H1 (cell line): ENCODE results near the gene DAPK1. TPM values are rescaled to one million over a fixed set of nuclear protein-coding genes. Genes with fewer than 3 reads are reported as not detected.

ENCODE experiments used
- NANOG ChIP-seq: IDR thresholded peaks from 2 replicates; pipeline ENCODE4 v1.6.1; 2011; ENCODE audit warnings: low read length, low read depth, mild to moderate bottlenecking, inconsistent platforms; ENCODE audit not compliant: insufficient read depth, poor library complexity, severe bottlenecking
- NRF1 ChIP-seq: IDR thresholded peaks from 2 replicates; pipeline ENCODE4 v1.6.1; 2011; ENCODE audit warnings: mild to moderate bottlenecking, low read depth, low read length, improper control_type of control experiment
- RNF2 ChIP-seq: fragments of 200-900, 300-1000 bp; sonication (generic); IDR thresholded peaks from 2 replicates; pipeline ENCODE4 v1.7.1; 2016; ENCODE audit warnings: borderline replicate concordance, low read depth, mild to moderate bottlenecking, antibody characterized with exemption, low read length; ENCODE audit not compliant: poor library complexity, severe bottlenecking; ENCODE audit errors: missing control alignments
- SP1 ChIP-seq: IDR thresholded peaks from 2 replicates; pipeline ENCODE4 v1.6.1; 2011; ENCODE audit warnings: low read depth, low read length
- SP4 ChIP-seq: IDR thresholded peaks from 2 replicates; pipeline ENCODE4 v1.6.1; 2012; ENCODE audit warnings: low read length, inconsistent platforms
- TAF1 ChIP-seq: IDR thresholded peaks from 2 replicates; pipeline ENCODE4 v1.6.1; 2011; ENCODE audit warnings: mild to moderate bottlenecking, low read depth, low read length
- YY1 ChIP-seq: IDR thresholded peaks from 2 replicates; pipeline ENCODE4 v1.6.1; 2011; ENCODE audit warnings: low read depth, mild to moderate bottlenecking, low read length
- polyA plus RNA-seq, 7 experiments: library from polyadenylated mRNA; depleted of rRNA in 3 of 7; stranded (reverse) in 5 of 7; unstranded in 2 of 7; fragments of >200 nt in 5 of 7; fragments of 200-250 nt in 2 of 7; gene quantifications; 1 replicate in 5 of 7; 2 replicates in 1 of 7; 4 replicates in 1 of 7; pipeline versions ENCODE4 v1.2.1 to v1.2.3, GENCODE V29; 2011 to 2013; ENCODE audit warnings: missing spikeins in 2 of 7, mixed read lengths in 2 of 7
- total RNA-seq: library from RNA; stranded (reverse); fragmentation: NEBNext Ultra II Directional; extraction: Animal tissue kit (Norgen Biotek cat#: 25700); gene quantifications from 2 replicates; pipeline ENCODE4 v1.2.1, GENCODE V29; 2021
- TF ChIP-seq, protein P1 (sequence below): fragments of 300-600 bp; sonication (generic); IDR thresholded peaks from 2 replicates; pipeline ENCODE4 v1.7.1; 2012; ENCODE audit warnings: low read length, moderate library complexity, mild to moderate bottlenecking, inconsistent platforms; ENCODE audit not compliant: insufficient replicate concordance
- TF ChIP-seq, protein P2 (sequence below): IDR thresholded peaks from 2 replicates; pipeline ENCODE4 v1.6.1; 2012; ENCODE audit warnings: low read length, inconsistent platforms

DAPK1 gene
- total and polyA plus RNA-seq, 2 of the 8 experiments (the other 6 are each of a cell fraction or from before 2014, with no cell fraction given) = 62.4 to 131 TPM

DNA sequence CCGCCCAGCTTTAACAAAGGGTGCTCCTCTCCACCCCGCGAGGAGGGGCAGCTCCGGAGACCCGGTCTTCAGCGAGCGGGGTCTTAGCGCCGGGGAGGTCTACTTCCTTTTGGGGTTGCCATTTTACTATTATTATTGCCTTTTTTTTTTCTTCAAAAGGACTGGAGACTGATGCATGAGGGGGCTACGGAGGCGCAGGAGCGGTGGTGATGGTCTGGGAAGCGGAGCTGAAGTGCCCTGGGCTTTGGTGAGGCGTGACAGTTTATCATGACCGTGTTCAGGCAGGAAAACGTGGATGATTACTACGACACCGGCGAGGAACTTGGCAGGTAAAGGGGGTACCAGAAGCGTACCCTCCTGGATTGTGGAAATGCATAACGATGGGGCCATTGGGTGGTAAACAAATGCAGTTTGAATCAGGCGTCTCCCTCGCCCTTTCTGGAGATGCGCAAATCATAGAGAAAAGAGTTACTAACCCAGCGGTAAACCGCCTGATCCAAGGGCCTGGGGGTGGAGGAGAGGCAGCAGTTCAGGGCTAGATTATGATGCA is 1.2 kb downstream of the DAPK1 start (continued):
- TF ChIP-seq, protein P1, sequence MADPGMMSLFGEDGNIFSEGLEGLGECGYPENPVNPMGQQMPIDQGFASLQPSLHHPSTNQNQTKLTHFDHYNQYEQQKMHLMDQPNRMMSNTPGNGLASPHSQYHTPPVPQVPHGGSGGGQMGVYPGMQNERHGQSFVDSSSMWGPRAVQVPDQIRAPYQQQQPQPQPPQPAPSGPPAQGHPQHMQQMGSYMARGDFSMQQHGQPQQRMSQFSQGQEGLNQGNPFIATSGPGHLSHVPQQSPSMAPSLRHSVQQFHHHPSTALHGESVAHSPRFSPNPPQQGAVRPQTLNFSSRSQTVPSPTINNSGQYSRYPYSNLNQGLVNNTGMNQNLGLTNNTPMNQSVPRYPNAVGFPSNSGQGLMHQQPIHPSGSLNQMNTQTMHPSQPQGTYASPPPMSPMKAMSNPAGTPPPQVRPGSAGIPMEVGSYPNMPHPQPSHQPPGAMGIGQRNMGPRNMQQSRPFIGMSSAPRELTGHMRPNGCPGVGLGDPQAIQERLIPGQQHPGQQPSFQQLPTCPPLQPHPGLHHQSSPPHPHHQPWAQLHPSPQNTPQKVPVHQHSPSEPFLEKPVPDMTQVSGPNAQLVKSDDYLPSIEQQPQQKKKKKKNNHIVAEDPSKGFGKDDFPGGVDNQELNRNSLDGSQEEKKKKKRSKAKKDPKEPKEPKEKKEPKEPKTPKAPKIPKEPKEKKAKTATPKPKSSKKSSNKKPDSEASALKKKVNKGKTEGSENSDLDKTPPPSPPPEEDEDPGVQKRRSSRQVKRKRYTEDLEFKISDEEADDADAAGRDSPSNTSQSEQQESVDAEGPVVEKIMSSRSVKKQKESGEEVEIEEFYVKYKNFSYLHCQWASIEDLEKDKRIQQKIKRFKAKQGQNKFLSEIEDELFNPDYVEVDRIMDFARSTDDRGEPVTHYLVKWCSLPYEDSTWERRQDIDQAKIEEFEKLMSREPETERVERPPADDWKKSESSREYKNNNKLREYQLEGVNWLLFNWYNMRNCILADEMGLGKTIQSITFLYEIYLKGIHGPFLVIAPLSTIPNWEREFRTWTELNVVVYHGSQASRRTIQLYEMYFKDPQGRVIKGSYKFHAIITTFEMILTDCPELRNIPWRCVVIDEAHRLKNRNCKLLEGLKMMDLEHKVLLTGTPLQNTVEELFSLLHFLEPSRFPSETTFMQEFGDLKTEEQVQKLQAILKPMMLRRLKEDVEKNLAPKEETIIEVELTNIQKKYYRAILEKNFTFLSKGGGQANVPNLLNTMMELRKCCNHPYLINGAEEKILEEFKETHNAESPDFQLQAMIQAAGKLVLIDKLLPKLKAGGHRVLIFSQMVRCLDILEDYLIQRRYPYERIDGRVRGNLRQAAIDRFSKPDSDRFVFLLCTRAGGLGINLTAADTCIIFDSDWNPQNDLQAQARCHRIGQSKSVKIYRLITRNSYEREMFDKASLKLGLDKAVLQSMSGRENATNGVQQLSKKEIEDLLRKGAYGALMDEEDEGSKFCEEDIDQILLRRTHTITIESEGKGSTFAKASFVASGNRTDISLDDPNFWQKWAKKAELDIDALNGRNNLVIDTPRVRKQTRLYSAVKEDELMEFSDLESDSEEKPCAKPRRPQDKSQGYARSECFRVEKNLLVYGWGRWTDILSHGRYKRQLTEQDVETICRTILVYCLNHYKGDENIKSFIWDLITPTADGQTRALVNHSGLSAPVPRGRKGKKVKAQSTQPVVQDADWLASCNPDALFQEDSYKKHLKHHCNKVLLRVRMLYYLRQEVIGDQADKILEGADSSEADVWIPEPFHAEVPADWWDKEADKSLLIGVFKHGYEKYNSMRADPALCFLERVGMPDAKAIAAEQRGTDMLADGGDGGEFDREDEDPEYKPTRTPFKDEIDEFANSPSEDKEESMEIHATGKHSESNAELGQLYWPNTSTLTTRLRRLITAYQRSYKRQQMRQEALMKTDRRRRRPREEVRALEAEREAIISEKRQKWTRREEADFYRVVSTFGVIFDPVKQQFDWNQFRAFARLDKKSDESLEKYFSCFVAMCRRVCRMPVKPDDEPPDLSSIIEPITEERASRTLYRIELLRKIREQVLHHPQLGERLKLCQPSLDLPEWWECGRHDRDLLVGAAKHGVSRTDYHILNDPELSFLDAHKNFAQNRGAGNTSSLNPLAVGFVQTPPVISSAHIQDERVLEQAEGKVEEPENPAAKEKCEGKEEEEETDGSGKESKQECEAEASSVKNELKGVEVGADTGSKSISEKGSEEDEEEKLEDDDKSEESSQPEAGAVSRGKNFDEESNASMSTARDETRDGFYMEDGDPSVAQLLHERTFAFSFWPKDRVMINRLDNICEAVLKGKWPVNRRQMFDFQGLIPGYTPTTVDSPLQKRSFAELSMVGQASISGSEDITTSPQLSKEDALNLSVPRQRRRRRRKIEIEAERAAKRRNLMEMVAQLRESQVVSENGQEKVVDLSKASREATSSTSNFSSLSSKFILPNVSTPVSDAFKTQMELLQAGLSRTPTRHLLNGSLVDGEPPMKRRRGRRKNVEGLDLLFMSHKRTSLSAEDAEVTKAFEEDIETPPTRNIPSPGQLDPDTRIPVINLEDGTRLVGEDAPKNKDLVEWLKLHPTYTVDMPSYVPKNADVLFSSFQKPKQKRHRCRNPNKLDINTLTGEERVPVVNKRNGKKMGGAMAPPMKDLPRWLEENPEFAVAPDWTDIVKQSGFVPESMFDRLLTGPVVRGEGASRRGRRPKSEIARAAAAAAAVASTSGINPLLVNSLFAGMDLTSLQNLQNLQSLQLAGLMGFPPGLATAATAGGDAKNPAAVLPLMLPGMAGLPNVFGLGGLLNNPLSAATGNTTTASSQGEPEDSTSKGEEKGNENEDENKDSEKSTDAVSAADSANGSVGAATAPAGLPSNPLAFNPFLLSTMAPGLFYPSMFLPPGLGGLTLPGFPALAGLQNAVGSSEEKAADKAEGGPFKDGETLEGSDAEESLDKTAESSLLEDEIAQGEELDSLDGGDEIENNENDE = no peak
- TF ChIP-seq RNF2 (no peak), NANOG (no peak), NRF1 (no peak), SP1 (no peak), SP4 (no peak), YY1 (no peak), TAF1 (no peak)
- TF ChIP-seq, protein P2, sequence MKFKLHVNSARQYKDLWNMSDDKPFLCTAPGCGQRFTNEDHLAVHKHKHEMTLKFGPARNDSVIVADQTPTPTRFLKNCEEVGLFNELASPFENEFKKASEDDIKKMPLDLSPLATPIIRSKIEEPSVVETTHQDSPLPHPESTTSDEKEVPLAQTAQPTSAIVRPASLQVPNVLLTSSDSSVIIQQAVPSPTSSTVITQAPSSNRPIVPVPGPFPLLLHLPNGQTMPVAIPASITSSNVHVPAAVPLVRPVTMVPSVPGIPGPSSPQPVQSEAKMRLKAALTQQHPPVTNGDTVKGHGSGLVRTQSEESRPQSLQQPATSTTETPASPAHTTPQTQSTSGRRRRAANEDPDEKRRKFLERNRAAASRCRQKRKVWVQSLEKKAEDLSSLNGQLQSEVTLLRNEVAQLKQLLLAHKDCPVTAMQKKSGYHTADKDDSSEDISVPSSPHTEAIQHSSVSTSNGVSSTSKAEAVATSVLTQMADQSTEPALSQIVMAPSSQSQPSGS = no peak
- TF ChIP-seq, all 59 proteins: peak for 0
